Muscle of arm (tissue), 12 donors: ENCODE results near the gene PCCB. TPM values are rescaled to one million over a fixed set of nuclear protein-coding genes. Genes with fewer than 3 reads are reported as not detected.
"Not testable (repeated sequence)": the region's sequence is repeated elsewhere in the genome, so short reads cannot be mapped to it uniquely, and the experiment has no call there.

ENCODE experiments used
- DNase-seq: peaks from one replicate; pipeline ENCODE4 v3.0.0-alpha.2; 2013
- polyA plus RNA-seq, 12 donors: library from polyadenylated mRNA; unstranded; fragments of 120-200 nt; gene quantifications; one replicate each; pipeline ENCODE4 v1.2.1, GENCODE V29; 2013; ENCODE audit not compliant: insufficient read length in 12 of 12

The PCCB gene
- polyA plus RNA-seq, 12 donors, result 21.4 to 37.8 (median 31.8) TPM; not detected in 1

GRCh38 chr3:136305879-136306278 lies 55.7 kb downstream of the PCCB start:
- DNase-seq, result no peak

DNA sequence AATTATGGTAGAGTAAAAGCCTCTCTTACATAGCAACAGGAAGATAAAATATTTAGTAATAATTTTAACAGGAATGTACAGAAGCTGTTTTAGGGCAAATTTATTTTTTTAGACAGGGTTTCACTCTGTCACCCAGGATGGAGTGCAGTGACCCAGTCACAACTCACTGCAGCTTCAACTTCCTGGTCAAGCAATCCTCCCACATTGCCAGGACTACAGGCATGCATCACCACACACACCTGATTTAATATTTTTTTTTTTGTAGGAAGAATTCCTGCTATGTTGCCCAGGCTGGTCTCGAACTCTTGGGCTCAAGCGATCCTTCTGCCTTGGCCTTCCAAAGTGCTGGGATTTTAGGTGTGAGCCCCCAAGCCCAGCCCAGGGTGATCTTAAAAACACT lies 61.1 kb downstream of the PCCB start:
- no peak for DNase-seq

DNA sequence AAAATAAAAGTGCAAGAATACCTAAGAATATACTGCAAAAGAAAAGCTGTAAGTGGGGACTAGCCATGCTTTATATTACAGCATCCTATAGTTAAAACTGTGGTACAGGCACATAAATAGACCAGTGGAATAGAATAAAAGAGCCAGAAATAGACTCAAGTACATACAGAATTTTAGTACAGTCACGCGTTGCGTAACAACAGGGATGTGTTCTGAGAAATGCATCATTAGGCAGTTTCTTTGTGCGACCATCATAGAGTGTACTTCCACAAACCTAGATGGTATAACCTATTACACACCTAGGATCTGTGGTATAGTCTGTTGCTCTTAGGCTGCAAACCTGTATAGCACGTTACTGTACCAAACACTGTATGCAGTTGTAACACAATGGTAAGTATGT lies 61.8 kb downstream of the PCCB start:
- DNase-seq, result no peak

DNA sequence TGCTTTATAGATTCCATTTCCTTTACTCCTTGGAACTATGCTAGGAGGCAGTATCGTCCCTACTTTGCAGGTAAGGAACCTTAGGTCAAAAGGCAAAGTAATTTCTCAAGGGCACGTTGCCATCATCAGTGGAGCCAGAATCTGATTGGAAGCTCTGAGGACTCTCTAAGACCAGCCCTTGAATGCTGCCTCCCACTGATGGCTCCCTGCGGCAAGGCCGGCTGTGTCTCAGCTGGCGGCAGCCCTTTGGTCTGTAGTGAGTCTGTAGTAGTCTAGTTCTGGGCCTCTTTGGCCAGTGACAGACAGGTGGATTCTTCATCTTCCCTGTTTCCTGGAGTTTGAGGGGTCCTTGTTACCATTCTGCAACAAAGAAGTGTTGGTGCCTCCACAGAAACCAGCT lies 76.2 kb downstream of the PCCB start:
- DNase-seq, result no peak

DNA sequence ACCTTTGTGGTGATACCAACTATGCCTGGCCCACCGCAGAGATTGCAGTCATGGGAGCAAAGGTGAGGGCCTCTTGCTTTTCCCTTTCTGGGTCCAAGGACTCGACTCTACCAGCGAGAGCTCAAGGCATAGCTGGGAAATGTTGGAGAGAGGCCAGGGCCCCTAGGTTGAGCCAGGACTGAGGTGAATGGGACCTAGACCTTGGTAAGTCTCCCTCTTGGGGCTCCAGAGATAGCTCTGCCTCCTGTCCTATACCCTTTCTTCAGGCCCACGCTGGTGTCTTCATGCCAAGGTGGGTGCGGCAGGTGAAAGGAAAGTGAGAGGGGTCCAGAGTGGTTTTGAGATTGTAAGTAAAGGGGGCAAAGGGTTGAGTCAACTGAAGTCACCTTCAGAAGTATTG lies 77.5 kb downstream of the PCCB start:
- no peak for DNase-seq

DNA sequence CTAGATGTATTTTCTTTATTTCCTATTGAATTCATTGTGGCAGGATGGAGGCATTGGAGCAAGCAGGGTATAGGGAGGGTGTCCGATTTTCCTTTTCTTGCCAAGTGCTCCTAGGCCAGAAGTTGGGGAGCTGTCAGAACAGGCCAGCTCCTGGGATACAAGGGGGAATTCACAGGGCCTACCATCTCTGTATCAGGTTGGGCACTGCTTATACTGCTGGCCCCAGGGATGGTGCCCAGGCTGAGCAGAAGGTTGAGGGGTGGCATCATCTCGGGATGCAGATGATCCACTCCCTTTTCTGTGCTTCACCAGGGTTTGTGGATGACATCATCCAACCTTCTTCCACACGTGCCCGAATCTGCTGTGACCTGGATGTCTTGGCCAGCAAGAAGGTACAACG lies 79.5 kb downstream of the PCCB start:
- DNase-seq, result no peak

DNA sequence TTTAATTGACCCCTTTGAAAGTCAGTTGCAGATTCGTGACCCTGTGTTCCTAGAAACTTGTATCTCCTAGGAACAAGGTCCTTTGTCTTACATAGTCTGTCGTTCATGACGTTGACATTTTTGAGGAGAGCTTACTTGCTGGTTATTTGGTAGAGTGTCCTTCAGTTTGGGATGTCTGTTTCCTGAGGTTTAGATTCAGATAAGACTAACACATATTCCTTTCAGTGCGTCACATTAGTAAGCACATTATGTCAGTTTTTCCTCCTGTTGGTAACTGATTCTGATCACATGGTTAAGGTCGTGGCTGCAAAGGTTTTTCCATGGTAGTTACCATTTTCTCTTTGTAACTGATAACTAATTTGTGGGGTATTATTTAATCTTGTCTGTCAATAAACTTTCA lies 80.8 kb downstream of the PCCB start:
- DNase-seq, result no peak

DNA sequence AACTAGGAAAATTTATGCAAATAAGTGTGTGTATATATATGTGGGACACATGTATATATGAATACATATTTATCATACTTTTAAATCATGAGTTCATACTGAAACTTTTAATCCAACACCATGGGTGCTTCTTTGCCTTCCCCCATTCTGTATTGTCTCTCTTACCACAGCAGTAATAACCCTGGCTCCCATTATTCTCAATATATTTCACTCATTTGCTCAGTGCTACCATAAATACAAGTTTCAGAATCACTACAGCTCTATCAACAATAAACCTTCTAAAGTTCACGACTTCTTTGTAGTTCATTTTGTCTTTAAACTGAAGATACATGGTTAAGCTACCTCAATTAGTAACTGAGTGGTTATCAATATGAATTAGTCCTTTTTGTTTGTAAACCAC lies 82.2 kb downstream of the PCCB start:
- no peak for DNase-seq

GRCh38 chr3:136332776-136333175 lies 82.6 kb downstream of the PCCB start:
- no peak for DNase-seq

GRCh38 chr3:136334209-136334608 lies 84.1 kb downstream of the PCCB start:
- no peak for DNase-seq

GRCh38 chr3:136334726-136335125 lies 84.6 kb downstream of the PCCB start:
- DNase-seq, result not testable (repeated sequence)

GRCh38 chr3:136336329-136337100 lies 86.4 kb downstream of the PCCB start:
- DNase-seq, result peak; percentile 4

GRCh38 chr3:136343446-136343845 lies 93.3 kb downstream of the PCCB start:
- no peak for DNase-seq

DNA sequence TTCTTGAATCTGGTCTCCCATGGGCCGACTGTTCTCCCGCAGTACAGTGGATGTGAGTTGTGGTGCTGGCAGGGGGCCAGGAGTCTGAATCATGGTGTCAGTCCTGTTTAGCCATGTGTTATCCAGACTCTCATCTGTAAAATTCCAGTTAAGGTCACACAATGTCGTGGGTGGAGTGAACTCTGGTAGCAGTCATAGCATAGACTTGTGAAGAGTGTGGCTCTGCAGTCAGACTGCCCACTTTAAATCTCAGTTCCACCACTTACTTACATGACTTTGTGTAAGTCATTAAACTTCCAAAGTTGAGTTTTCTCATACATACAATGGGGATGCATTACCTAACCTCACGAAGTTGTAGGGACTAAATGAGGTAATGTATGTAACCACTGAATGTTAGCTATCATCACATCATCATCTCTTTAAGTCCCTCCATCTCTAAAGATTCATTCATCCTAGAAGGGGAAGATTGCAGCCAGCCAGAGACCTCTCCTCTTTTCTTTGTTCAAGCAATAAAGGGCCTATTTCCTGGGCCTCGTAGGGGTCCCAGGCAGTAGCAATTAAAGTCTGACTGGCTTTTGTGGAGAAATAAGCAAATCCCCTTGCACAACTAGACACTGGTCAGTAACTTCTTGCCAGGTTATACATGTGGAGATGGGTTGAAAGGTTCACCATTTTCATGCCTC lies 93.9 kb downstream of the PCCB start:
- DNase-seq, result peak; percentile 6

GRCh38 chr3:136346486-136346885 lies 96.3 kb downstream of the PCCB start:
- DNase-seq, result no peak

- DNase-seq, result peak; percentile 15
Measured at GRCh38 chr3:136350132-136350531, 100.0 kb downstream of the PCCB start.

GRCh38 chr3:136350557-136350956 lies 100.4 kb downstream of the PCCB start:
- DNase-seq, result no peak

GRCh38 chr3:136351351-136351750 lies 101.2 kb downstream of the PCCB start:
- no peak for DNase-seq

DNA sequence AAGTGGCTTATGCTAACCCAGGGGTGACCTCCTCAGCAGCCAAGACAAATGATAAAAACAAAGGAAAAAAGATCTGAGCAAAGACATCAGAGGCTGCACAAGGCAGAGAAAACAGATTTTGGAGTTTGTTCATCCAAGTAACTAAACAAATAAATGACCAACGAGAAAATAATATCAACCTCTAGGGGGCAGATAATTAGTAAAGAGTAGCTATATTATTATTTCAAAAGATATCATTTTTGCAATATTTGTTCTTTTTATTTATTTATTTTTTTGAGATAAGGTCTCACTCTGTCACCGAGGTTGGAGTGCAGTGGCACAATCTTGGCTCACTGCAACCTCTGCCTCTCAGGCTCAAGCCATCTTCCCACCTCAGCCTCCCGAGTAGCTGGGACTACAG lies 101.8 kb downstream of the PCCB start:
- no peak for DNase-seq

GRCh38 chr3:136353461-136353860 lies 103.3 kb downstream of the PCCB start:
- DNase-seq, result no peak

DNA sequence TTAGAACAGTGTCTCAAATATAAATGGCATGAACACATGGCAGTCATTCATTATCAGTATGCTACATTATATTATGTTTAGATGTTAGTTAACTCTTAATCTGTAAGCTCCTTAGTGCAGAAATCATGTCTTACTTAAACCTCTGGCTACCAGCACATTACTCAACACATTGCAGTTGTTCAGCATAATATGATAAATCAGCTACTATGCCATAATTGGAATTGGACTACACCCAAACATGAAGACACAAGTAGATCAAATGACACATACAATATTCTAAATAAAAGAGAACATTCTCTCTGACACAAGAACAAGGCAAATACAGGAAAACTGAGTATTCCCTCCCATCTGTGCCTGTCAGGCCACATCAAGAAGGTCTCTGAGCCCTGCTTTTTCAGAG lies 116.1 kb downstream of the PCCB start:
- DNase-seq, result no peak

- not testable (repeated sequence) for DNase-seq
Measured at GRCh38 chr3:136375800-136376199, 125.7 kb downstream of the PCCB start.

DNA sequence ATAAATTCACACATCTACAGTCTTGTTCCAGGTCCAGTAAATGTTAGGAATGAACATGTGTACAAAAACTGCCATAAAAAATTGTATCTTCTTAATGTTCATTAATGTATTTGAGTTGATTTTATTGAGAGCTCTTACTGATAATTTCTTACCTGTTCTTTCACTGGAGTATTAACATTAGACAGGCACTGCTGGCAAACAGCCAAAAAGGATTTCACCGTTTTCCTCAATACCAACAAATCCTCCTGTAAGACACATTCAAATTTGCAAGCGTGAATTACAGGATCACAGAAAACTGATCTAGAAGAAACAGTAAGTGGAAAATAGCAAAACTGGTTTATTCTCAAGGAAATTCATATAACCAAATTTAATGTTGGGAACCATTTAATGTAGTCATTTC lies 127.4 kb downstream of the PCCB start:
- DNase-seq, result no peak

GRCh38 chr3:136378011-136378410 lies 127.9 kb downstream of the PCCB start:
- DNase-seq, result no peak
